Cardiac fibroblast (primary cell): ENCODE results near the gene L3HYPDH.

Experiments used
- DNase-seq, 2 donors: peaks; one replicate each; pipeline versions ENCODE4 v3.0.0 to v3.0.0-alpha.2; 2010; ENCODE audit warnings: low read depth in 2 of 2
- H3K4me3 ChIP-seq, 2 donors: replicated peaks in 1 of 2; 1 replicate in 1 of 2; 2 replicates in 1 of 2; pipeline ENCODE4 v1.5.1; 2011; ENCODE audit warnings: low read depth in 2 of 2, low read length in 2 of 2, mild to moderate bottlenecking in 2 of 2, moderate library complexity in 1 of 2
- TF ChIP-seq, protein P1 (sequence below): IDR thresholded peaks from one replicate; pipeline ENCODE4 v1.5.1; 2011; ENCODE audit warnings: low read depth, mild to moderate bottlenecking, low read length, inconsistent platforms

L3HYPDH gene

DNA sequence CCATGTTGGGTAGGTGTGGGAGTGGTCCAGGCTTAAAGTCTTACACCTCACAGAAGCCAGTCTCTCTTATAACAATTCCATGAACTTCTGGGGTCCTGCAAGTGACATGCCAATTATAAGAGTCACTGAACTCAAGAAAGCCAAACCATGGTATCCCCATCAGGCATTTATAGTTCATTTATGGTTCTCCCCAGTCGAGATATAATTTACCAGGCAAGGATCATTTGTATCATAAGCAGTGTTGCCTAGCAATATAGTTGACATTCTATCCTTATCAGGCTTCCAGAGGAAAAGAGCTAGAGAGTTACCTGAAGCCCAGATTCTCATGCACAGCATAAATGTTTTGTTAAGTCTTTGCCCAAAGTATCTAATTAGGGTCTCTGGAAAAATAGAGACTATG, 8.2 kb upstream of the L3HYPDH start:
- no peak overlapping the region for H3K4me3 ChIP-seq
- TF ChIP-seq, protein P1, sequence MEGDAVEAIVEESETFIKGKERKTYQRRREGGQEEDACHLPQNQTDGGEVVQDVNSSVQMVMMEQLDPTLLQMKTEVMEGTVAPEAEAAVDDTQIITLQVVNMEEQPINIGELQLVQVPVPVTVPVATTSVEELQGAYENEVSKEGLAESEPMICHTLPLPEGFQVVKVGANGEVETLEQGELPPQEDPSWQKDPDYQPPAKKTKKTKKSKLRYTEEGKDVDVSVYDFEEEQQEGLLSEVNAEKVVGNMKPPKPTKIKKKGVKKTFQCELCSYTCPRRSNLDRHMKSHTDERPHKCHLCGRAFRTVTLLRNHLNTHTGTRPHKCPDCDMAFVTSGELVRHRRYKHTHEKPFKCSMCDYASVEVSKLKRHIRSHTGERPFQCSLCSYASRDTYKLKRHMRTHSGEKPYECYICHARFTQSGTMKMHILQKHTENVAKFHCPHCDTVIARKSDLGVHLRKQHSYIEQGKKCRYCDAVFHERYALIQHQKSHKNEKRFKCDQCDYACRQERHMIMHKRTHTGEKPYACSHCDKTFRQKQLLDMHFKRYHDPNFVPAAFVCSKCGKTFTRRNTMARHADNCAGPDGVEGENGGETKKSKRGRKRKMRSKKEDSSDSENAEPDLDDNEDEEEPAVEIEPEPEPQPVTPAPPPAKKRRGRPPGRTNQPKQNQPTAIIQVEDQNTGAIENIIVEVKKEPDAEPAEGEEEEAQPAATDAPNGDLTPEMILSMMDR: no peak
- DNase-seq: no peak

DNA sequence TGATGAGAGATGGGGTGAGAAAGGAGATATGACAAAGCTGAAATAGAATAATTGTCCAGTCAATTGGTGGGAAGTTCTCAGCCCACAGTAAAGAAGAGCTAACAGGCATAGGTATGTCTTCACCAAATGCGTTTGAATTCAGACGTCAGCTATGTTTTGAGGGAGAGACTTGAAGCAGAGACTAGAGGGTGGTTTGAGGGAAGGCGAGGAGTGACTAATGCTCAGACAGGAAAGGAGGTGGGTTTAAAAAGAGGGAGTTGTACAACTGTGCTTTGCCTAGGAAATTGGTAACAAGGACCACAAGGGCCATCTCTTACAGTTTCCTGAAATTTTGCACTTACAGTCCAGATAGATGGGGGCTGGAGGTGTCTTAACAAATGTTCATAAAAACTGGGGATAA, 6.5 kb upstream of the L3HYPDH start:
- no peak overlapping the region for H3K4me3 ChIP-seq
- TF ChIP-seq, protein P1: no peak
- DNase-seq: peak in 1 of 2 donors; percentile 15

DNA sequence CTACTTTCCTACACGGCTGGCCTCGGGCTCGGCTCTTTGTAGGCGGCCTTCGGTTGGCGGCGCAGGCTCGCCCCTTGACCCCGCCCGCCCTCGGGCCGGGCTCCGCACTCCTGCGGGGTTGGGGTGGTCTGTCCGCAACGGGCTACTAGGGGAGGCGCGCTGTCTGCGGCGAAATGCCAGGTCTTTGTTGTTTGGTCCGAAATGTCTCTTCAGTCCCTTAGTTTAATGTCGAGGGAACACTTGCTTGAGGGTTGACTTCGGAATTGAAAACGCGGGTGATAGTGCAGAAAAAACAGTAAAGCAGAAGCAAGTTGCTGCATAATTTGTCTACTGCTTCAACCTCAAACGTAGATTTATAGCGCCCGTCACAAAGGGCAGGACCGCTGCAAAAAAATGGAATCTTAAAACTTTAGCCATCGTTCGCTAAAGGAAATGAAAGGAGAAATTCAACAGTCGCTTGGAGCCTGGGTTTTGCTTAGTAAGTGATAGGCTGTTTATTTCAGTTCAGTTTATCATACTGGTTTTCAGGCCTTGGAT, 499 bp upstream of the L3HYPDH start:
- DNase-seq: peak in 1 of 2 donors; percentile 51
- TF ChIP-seq, protein P1: no peak

DNA sequence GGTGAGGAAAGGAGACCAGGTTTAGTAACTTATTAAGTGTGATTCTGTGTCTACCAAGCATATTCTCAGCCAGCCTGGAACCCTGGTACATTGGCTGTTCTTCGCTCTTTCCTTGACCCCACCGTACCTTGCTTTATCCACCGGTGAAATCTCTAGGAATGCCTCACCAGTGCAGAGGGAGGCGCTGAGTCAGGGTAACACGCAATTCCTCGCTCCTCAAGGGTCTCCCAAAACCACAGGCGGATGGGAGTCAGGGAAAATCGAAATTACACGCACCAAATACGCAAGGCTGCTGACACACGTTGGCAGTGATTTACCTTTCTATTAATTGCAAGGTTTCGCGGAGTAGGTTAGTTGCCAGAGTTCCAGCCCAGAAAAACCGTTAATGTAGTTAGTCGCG, 845 bp downstream of the L3HYPDH start:
- TF ChIP-seq, protein P1: no peak
- DNase-seq: peak; percentile 65 to 80
- H3K4me3 ChIP-seq: peak overlapping the region; percentile 90

More for the DNA sequence above, 499 bp upstream of the L3HYPDH start:
- peak overlapping the region; percentile 90 for H3K4me3 ChIP-seq

DNA sequence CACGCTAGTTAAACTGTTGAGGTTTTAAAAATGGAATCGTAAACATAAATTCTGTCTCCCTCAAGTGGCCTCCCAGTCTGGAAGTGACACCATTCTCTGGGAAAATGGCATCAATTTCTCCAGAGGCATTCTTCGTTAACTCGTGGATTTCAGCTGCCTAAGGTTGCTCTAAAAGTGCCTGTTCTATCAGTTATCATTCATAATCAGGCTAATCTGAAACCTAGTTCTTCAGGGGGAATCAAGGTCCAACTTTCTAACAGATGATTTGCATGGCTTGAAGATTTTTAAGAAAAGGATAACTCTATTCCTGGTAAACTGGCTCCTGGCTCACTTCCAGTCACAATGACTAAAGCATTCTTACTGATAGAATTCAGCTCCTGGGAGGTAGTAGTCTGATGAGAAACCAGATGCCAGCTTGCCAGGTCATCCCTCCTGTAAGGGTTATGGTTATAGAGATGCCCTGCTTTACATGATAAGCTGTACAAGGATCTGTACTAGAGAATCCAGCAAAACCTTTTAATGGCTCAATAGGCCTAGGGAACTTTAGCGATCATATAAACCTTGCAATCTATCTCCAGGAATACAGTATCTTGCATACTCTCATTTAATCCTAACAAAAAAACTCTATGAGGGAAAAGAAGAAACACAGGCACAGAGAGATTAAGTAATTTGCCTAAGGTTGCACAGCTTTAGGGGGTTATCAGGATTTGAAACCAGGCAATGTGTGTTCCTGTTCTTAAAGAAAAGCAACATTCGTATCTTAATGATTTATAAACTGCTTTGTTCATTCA, 1.5 kb downstream of the L3HYPDH start:
- peak; percentile 86 to 95 for DNase-seq
- H3K4me3 ChIP-seq: peak overlapping the region; percentile 90
- TF ChIP-seq, protein P1: no peak

DNA sequence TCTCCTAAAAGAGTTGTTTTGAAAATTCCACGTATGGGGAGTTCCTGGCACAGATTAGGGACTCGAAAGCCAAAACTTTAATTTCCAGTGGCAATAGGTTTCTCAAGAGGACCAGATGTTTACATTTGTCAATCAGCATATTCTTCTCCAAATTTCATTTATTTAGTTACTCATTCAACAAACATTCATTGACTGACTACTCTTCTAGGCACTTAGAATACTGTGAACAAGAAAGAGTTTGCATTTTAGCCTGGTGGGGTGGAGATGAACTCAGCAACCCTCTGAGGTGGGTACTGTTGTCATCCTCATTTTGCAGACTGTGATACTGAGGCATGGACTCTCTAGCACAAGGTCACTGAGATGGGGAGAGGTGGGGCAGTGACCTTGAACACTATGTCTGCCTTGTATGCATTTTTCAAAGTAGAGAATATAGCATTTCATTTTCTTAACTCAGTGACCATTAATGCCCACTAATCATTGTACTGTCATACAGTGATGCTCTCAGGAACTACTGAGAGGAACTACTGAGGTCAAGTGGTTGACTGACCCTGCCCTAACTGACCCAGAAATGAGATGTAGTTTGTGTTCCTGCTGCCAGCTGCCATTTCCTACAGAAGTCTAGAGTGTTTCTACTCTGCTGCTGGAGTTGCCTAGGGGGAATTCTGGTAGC, 2.2 kb downstream of the L3HYPDH start:
- H3K4me3 ChIP-seq: peak overlapping the region; percentile 90

More for the DNA sequence above, 2.2 kb downstream of the L3HYPDH start:
- TF ChIP-seq, protein P1: no peak
- peak; percentile 81 to 87 for DNase-seq
